GM08714 (cell line): ENCODE results near the gene LRP8.

Experiments used
- H3K4me3 ChIP-seq: fragments of 200-500 bp; sonication (Bioruptor generic); 2 replicates; pipeline ENCODE4 v1.5.1; 2014; ENCODE audit warnings: mild to moderate bottlenecking, low read length, inconsistent platforms
- ZNF274 ChIP-seq: IDR thresholded peaks from 2 replicates; pipeline ENCODE4 v1.6.1; 2012; ENCODE audit warnings: mild to moderate bottlenecking, low read depth, low read length

The LRP8 gene

DNA sequence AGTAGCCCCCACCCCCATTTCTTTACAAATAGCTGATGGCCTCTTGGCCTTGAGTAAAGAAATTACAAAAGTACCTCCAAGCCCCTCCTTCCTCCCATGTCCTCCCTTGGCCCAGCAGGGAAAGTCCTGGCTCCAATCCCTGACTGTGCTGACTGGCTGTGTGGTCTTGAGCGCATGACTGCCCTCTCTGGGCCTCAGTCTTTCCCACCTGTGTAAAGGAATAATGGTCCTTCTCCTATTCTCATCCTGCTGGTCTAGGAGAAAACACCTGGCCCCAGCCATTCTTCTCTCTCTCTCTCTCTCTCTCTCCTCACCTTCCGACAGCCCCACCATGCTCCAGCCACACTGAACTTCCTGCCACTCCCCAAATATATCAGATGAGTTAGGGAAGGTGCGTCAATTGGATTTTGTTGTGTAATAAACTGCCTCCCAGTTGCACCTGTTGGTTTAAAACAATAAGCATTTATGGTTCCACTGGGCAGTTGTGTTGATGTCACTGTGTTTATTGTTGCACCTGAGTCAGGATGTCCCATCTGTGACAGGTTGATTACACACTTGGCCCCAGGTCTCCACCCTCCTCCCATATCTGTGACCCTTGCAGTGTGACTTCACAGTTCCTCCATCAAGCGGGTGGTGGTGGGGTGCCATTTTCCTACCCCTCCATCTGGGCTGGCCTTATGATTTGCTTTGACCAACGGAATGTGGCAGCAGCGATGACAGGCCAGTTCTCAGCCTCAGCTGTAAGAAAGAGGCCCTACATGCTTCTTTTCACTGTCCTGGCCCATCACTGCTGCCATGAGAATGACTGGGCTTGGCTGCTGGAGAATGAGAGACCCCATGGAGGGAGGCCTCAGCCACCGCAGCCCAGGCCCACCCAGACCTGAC lies 22.3 kb upstream of the LRP8 start:
- no peak overlapping the region for H3K4me3 ChIP-seq
- TF ChIP-seq ZNF274: no peak

DNA sequence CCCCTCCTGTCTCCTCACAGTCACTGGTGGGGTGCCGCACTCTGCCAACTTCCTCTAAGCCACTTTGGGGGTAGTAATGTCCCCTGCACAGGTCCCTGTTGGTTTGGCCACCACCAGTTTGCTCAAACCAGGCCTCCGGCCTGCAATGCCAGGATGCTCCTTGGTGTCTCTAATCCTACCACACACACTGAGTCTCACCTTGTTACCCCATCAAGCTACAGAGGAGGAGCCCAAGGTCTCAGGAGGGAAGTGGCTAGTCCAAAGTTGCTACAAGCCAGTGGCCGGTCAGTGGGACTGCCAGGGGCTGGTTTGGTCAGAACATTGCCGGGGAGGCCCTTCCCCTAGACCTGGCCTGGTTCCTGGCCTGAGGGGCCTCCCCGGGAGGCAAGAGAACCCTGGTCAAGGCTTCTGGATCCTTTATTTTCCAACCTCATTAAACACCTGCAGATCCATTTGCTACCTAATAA lies 21.5 kb upstream of the LRP8 start:
- no peak overlapping the region for H3K4me3 ChIP-seq
- no peak for TF ChIP-seq ZNF274

DNA sequence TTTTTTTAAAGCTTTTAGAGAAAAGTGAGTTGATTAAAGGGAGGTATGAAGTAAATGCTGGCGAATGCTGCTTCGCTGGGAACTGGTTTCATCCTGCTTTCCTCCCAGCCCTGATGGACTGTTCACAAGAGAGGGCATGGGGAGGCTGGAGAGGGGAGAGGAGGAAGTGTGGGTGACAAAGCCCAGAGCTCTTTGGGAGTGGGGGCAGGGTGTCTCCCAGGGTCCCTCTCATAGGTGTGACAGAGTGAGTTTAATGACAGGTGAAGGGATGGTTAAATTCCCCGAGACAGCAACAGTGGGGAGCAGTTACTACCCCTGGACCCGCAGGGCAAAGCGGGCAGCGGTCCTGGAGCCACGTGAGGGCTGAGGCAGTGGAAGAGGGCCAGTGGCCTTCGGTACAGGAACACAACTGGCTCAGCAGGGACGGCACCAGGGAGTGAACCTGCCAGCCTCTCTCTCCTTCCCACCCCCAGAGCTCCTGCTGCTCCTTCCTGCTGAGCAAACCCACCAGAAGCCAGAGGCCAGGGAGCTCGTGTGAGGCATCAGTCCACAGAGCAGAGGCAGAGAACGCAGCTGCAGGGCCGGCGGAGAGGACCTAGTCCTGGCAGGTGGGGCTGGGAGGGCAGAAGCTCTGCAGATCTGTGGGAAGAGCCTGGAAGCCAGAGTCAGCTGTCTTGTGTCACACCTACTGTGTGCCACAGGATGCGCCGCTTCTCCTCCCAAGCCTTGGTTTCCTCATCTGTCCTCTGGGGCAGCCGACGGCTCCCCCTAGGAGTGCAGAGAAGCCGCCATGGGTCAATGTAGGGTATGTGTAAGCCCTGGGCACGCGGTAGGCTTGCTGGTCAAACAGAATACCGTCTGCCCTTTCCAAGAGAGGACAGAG lies 20.9 kb upstream of the LRP8 start:
- H3K4me3 ChIP-seq: no peak overlapping the region
- TF ChIP-seq ZNF274: no peak

DNA sequence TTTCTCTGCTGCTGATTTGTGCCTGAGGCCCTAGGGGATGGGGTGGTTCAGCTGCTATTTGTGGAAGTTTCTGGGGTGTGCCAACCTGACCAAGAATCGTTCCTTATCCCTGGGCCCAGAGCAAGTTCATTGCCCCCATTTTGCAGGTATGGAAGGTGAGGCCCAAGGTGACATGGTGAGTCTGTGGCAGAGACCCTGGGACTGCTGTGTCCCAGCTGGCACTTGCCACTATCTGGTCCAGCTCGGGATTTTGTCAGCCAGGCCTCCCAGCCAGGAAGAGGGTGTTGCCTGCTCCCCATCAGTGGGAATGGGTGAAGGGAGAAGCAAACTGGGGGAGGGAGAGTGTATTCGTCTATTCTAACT lies 18.9 kb upstream of the LRP8 start:
- H3K4me3 ChIP-seq: no peak overlapping the region
- TF ChIP-seq ZNF274: no peak

DNA sequence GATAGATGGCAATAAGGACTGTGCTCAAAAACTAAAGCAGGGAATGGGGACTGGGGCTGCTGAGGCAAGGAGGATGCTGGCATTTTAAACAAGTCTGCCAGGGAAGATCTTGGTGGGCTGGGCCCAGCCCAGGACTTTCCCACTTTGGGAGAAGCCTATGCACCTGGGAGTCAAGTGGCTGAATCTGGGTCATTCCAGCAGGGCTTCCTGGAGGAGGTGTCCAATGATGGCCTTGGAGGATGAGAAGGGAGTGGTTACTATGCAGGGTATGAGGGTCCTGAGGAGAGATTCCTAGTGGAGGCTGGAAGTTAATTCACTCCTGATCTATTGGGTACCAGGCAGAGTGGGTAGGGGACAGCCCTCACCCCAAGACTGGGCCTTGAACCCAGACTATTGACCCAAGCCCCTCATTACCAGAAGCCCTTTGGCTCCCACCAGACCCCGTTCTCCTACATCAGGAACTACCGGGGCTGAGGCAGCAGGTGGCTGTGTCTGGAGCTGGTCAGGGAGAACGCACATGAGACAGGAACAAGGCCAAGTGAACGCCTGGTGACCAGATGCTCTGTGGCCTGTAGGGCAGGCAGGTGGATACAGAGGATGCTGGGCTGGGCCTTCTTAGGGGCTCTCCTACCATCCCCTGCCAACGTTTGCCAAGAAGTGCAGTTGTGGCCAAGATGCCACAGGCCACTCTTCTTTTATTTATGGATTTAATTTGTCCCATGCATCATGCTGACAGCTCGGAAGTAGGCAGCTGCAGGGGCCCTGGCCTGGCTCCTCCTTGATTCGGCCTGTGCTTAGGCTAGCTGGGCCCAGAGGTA lies 18.3 kb upstream of the LRP8 start:
- no peak for TF ChIP-seq ZNF274
- H3K4me3 ChIP-seq: no peak overlapping the region

DNA sequence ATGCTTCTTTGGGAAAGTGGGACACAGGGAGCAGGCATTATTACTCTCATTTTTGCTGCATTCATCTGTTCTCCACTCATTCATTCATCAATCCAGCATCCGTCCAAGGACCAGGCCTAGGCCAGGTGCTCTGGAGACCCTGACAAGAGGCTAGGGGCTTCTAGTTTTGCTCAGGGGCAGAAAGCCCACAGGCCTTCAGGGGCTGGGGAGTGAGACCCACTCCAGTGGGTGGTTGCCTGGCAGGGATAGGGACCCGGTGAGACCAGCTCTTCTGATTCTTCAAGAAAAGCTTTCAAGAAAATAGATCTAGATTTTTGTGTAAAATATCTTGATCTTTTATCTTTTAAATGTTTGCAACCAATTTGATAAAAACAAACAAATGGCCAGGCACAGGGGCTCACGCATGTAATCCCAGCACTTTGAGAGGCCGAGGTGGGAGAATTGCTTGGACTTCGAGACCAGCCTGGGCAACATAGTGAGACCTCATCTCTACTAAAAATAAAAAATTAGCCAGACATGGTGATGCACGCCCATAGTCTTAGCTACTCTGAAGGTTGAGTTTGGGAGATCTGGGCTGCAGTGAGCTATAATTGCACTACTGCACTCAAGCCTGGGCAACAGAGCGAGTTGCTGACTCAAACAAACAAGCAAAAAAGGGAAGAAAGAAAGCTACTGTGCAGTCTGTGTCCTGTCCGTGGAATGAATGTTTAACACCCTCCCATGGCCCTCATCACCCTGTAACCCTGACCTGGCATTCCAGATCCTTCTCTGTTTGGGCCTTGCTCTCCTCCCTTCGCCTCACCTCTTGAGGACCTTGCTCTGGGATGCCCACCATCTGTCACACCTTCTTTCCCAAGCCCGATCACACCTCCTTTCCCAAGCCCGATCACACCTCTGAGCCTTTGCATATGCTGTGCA lies 17.3 kb upstream of the LRP8 start:
- H3K4me3 ChIP-seq: no peak overlapping the region
- no peak for TF ChIP-seq ZNF274

DNA sequence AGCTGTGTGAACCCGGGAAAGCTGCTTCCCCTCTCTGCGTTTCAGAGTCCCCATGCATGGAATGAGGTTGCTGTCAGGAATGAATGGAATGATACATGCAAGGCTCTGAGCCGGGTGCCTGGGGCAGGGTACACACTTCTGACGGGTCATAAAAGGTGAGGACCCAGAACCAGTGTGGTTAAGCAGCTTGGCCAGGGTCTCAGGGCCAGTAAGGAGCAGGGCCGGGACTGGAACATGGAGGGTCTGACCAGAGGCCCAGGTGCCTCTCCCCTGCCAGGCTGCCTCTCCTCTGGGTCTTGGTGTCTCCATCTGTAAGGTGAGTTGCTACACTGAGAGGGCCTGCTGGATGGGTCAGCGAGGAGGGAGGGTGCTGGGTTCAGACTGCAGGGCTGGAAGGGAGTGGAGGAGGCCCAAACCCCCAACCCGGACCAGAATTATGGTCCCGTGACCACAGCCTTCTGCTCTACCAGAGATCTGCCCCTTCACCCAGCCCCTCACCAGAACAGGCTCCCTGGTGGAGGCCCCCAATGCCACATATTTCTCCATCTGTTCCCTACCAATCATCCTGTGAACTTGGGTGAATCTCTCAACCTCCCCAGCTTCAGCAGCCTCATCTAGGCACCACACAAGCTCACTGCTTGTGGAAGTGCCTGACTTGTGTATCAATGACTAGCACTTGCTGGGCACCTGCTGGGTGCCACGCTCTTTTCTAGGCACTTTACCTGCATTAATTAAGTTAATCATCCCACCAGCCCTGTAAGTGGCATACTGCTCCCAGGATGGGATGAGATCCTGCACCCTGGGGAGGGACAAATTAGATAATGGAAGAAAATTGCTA lies 16.2 kb upstream of the LRP8 start:
- no peak for TF ChIP-seq ZNF274
- no peak overlapping the region for H3K4me3 ChIP-seq

DNA sequence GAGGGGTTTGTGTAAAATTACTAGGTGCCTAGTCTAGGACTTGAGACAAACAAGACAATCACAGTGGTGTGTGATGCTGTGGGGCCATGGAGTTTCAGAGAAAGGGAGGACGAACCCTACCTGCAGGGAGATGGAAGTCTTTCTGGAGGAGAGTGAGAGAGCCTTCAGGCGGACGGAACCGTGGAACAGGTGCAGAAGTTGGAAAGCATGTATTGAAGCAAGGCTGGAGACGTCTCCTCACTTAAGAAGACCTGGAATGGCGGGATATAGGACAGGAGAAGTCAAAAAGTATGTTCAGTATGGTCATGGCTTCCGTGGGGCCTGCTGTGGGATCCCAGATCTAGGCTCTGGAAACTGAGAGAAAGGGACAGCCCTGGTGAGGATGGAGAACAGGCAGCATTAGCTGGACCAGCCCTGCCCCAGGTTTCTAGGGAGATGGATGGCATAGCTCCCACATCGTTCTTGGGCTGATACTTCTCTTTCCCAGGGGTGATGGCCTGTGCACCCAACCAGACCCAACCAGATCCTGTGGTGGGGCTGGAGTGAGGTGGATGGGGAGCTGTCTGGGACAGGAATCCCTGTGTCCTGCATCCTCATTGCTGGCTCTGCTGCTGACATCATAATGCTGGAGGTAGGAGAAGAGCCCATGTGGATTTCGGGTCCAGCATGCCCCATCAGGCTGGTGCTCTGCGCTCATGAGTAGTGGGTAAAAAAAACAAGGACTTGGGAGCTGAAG lies 15.0 kb upstream of the LRP8 start:
- H3K4me3 ChIP-seq: no peak overlapping the region
- no peak for TF ChIP-seq ZNF274

DNA sequence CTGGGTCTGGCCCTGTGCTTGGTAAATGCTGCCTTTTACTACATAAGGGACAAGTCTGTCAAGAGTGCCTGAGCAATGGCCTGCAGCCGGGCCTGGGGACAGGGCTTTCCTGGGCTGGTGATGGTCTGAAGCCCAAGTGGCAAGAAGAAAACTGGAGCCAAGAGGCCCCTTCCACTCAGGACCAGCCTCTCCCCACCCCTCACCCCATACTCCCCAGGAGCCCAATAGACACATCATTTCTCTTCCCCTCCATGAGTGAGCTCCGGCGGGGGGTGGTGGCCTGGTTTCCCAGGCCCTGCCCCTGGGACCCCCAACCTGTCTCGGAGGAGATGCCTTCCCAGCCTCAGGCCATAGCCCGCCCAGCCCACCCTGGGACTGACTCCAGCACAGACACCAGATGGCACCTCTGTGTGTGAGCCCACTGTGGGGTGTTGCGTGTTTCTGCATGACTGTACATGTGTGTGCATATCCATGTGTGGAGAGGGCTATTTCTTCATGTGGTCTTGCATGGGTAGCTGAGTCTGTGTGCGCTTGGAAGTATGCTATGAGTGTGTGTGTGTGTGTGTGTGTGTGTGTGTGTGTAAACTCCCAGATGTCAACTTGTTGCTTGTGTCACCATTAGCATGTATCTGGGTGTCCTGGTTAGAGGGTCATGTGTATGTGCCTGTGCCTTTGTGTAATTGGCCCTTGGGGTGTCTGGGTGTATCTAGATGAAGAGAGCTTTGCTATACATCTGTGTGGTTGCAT lies 14.3 kb upstream of the LRP8 start:
- no peak for TF ChIP-seq ZNF274
- H3K4me3 ChIP-seq: no peak overlapping the region

DNA sequence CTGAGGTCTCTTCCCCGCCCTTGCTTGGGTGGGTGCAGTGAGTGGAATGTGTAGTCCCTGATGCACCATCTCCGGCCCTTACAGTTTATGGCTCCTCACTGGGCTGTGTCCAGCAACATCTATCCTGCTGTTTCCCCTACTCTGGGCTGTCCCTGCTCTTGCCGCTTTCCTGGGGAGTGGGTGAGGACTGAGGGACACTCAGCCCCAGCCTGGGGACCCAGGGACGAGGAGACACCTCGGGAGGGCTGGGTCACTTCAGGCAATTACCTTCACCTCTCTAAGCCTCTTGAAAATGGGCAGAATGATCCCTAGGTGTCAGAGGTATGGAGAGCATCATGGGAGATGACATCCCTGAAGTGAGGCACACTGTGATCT lies 13.6 kb upstream of the LRP8 start:
- no peak overlapping the region for H3K4me3 ChIP-seq
- no peak for TF ChIP-seq ZNF274
